HG02938 (cell line): ENCODE measurements around the gene SRD5A1.
"Not testable (repeated sequence)": the region's sequence is repeated elsewhere in the genome, so short reads cannot be mapped to it uniquely, and the experiment has no call there.

Experiments
- ATAC-seq: cut with Tn5 transposase; IDR thresholded peaks from one replicate; pipeline ENCODE4 v1.9.1; 2021; ENCODE audit warnings: mild to moderate bottlenecking, moderate library complexity; ENCODE audit not compliant: unreplicated experiment

Gene SRD5A1

GRCh38 chr5:6638236-6638635, 5.0 kb downstream of the SRD5A1 start:
- no peak for ATAC-seq

GRCh38 chr5:6642655-6643054, 9.4 kb downstream of the SRD5A1 start:
- ATAC-seq: no peak

- ATAC-seq: no peak
Observed at GRCh38 chr5:6644794-6645241, 11.6 kb downstream of the SRD5A1 start.

GRCh38 chr5:6645571-6646362, 12.5 kb downstream of the SRD5A1 start:
- not testable (repeated sequence) for ATAC-seq

- ATAC-seq: no peak
Observed at GRCh38 chr5:6649186-6649585, 15.9 kb downstream of the SRD5A1 start.

- no peak for ATAC-seq
Observed at GRCh38 chr5:6649681-6650080, 16.4 kb downstream of the SRD5A1 start.

- ATAC-seq: peak; percentile 89
Observed at GRCh38 chr5:6652025-6652424, 18.8 kb downstream of the SRD5A1 start.

GRCh38 chr5:6655432-6655831, 22.2 kb downstream of the SRD5A1 start:
- ATAC-seq: no peak

- ATAC-seq: no peak
Observed at GRCh38 chr5:6656680-6657079, 23.4 kb downstream of the SRD5A1 start.

GRCh38 chr5:6659941-6660684, 26.9 kb downstream of the SRD5A1 start:
- ATAC-seq: peak; percentile 82

GRCh38 chr5:6660688-6661087, 27.4 kb downstream of the SRD5A1 start:
- peak; percentile 40 for ATAC-seq

- no peak for ATAC-seq
Observed at GRCh38 chr5:6666762-6667161, 33.5 kb downstream of the SRD5A1 start.

- no peak for ATAC-seq
Observed at GRCh38 chr5:6667648-6668047, 34.4 kb downstream of the SRD5A1 start.

GRCh38 chr5:6668717-6669116, 35.5 kb downstream of the SRD5A1 start:
- ATAC-seq: not testable (repeated sequence)

- no peak for ATAC-seq
Observed at GRCh38 chr5:6673031-6673430, 39.8 kb downstream of the SRD5A1 start.

GRCh38 chr5:6673963-6674362, 40.7 kb downstream of the SRD5A1 start:
- ATAC-seq: no peak

- no peak for ATAC-seq
Observed at GRCh38 chr5:6674421-6674820, 41.2 kb downstream of the SRD5A1 start.

GRCh38 chr5:6674886-6675285, 41.6 kb downstream of the SRD5A1 start:
- ATAC-seq: no peak

GRCh38 chr5:6675784-6676491, 42.7 kb downstream of the SRD5A1 start:
- no peak for ATAC-seq

- no peak for ATAC-seq
Observed at GRCh38 chr5:6676702-6677101, 43.5 kb downstream of the SRD5A1 start.

GRCh38 chr5:6678385-6678784, 45.1 kb downstream of the SRD5A1 start:
- no peak for ATAC-seq

- ATAC-seq: no peak
Observed at GRCh38 chr5:6680922-6681321, 47.7 kb downstream of the SRD5A1 start.
